HG03103 (cell line): Measurements from ENCODE around the gene SCUBE1.

Experiments used
- ATAC-seq: cut with Tn5 transposase; IDR thresholded peaks from one replicate; pipeline ENCODE4 v1.9.1; 2021; ENCODE audit warnings: low read depth; ENCODE audit not compliant: unreplicated experiment

SCUBE1 gene

DNA sequence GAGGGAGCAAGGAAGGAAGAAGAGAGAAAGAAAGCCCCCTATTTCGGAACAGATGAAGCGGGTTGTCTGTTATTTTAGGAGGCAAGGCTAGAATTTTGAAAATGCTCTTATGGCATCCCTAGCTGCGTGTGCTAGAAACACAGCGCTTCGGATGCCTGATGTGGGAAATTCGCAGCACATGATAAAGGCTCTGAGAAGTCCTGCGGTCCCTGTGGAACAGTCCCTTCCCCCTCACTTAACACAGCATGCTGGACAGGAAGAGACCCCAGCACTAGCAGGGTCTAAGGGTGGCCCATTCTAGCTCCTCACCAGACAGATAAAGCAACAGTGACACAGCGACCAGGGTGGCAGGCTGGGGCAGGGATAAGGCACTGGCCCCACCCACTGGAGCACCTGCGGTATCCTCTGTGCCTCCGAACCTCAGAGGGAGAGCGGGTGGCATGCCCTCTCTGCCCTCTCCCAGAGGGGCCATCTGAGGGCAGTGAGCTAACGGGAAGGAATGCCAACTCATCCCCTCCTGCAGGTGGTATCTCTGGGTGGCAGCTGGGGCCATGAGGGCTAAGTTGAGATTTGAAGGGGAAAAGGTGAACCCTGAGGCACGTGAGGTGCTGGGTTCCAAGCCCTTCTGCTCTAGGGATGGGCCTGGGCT is 75.7 kb downstream of the SCUBE1 start:
- no peak for ATAC-seq

GRCh38 chr22:43266076-43266475 is 77.1 kb downstream of the SCUBE1 start:
- no peak for ATAC-seq

DNA sequence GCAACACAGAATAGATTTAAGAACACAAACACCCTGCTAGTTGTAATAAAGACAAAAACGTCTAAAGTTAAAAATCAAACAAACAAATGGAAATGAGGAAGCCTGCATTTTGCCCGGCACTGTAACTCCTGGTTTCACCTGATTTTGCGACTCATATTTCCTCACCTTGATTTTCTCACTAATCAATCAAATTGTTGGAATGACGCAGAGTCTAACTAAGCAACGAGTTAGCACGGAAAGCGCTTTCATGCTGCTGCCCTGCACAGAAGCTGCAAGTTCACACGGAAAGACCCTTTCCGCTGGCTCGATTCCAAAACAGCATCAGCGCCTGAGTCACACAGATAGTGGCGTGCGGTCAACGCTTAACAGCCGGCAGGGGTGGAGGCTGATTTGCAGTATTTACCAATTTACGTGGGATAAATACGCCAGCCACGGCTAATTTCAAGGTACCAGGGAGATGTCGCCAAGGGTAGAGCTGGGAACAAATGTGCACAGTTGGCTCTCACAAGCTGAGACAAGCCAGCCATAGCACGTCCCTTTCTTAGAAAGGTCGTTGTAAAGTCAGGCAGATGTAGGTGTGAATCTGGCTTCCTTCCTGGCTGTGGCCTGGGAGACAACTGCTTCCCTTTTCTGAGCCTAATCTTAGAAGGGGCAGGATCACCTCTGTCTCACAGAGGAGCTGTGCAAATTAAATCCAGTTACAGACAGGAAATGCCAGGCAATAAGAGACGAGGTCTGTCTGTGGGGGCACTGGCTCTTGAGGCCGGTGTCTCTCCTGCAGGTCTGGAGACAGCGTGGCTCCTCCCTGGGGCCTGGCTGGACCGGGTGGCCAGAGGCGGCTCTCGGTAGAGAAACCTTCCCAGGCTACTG is 79.3 kb downstream of the SCUBE1 start:
- peak; percentile 75 for ATAC-seq

- no peak for ATAC-seq
These were observed 80.1 kb downstream of the SCUBE1 start for GRCh38 chr22:43262990-43263644.

- ATAC-seq, result no peak
These were observed 82.6 kb downstream of the SCUBE1 start for GRCh38 chr22:43260331-43261231.

DNA sequence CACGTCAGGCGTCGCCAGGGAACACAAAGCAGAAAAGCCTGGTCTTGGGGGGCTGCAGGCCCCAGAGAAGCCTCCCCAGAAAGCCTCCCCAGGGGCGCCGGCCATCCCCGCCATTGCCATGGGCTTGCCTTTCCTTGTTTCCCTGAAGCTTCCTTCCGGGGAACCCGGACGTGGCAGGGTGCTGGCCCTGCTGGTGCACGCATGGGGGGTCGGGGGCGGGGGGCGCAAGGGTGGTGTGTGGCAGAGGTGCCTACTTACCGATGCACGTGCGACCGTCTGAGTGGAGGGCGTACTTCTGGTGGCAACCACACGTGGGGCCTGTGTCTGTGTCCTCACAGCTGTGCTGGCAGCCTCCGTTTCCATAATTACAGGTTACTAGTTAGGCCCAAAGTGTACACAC is 85.2 kb downstream of the SCUBE1 start:
- ATAC-seq, result no peak

GRCh38 chr22:43257549-43257948 is 85.6 kb downstream of the SCUBE1 start:
- no peak for ATAC-seq

- no peak for ATAC-seq
These were observed 86.1 kb downstream of the SCUBE1 start for GRCh38 chr22:43256976-43257545.

- ATAC-seq, result no peak
These were observed 86.6 kb downstream of the SCUBE1 start for GRCh38 chr22:43256569-43256968.

GRCh38 chr22:43255299-43255698 is 87.9 kb downstream of the SCUBE1 start:
- no peak for ATAC-seq

GRCh38 chr22:43253839-43254238 is 89.3 kb downstream of the SCUBE1 start:
- ATAC-seq, result no peak

- no peak for ATAC-seq
These were observed 90.9 kb downstream of the SCUBE1 start for GRCh38 chr22:43252319-43252718.

DNA sequence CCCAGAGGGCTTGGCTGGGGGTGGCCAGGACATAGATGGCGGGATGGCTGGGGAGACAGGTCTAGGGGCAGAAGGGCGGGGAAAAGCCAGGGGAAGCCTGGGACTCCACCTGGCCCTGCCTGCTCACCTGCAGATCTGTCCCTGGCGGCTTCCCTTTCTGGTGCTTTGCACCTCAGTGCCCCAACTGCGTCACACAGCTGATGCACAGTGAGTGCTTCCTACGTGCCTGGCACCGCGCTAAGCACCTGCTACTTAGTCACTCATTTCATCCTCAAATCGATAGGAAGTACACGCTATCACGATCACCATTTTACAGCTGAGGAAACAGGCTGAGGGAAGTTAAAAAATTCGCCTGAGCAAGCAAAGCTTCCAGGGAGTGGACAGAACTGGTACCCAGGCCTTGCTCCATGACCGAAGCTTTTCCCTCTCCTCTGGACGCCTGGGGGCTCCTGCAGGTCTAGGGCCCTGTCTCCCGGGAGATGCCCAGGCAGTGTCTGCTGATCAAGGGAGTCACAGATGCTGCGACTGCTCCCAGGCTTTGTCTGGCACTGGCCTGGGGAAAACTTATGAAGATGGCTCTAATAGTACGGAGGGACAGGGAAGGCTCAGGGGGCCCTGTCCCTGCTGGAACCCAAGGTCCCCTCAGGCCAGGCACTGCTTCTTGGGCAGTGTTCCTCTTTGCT is 93.2 kb downstream of the SCUBE1 start:
- no peak for ATAC-seq

GRCh38 chr22:43247546-43248260 is 95.5 kb downstream of the SCUBE1 start:
- no peak for ATAC-seq

GRCh38 chr22:43246188-43246587 is 97.0 kb downstream of the SCUBE1 start:
- ATAC-seq, result no peak

- no peak for ATAC-seq
These were observed 97.5 kb downstream of the SCUBE1 start for GRCh38 chr22:43245717-43246116.

GRCh38 chr22:43244803-43245527 is 98.2 kb downstream of the SCUBE1 start:
- no peak for ATAC-seq

- ATAC-seq, result no peak
These were observed 98.8 kb downstream of the SCUBE1 start for GRCh38 chr22:43244402-43244801.
